ENCODE data around the gene C3orf20. TPM values are rescaled to one million over a fixed set of nuclear protein-coding genes. Genes with fewer than 3 reads are reported as not detected.
"Not testable (repeated sequence)": the region's sequence is repeated elsewhere in the genome, so short reads cannot be mapped to it uniquely, and the experiment has no call there.

C3orf20 gene
- polyA plus RNA-seq, 1 donor from 2014 or later: not detected

DNA sequence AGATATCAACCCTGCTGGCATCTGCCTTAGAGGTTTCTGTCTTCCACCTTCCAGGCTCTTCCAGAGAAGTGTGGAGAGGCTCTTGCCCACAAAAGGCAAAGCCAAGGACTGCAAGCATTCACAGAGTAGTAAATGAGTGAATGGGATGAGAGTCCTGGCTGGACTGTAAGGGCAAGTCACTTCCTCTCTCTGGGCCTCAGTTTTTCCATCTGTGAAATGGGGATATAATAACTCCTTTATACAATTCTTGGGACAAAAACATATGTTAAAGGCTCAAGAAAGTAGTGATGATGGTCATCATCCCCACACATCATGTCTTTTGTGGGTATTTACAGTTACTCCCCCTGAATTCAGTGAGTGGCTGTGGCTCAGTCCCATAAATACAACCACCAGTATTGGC lies 133.1 kb downstream of the C3orf20 start:
- no peak overlapping the region for H3K4me2 ChIP-seq (ENCODE audit: low read length)
- no peak for TF ChIP-seq TAF1 (IDR thresholded peaks at IDR 0.05; ENCODE audit: low read depth)
- TF ChIP-seq POLR2AphosphoS5 (IDR thresholded peaks at IDR 0.05): no peak
- TF ChIP-seq SMC3 (conservative IDR thresholded peaks at IDR 0.05; ENCODE audit: poor library complexity): no peak
- TF ChIP-seq EZH2 (IDR thresholded peaks at IDR 0.05; ENCODE audit: borderline replicate concordance, insufficient read depth, low read length, poor library complexity, severe bottlenecking): no peak
- TF ChIP-seq, protein P1, sequence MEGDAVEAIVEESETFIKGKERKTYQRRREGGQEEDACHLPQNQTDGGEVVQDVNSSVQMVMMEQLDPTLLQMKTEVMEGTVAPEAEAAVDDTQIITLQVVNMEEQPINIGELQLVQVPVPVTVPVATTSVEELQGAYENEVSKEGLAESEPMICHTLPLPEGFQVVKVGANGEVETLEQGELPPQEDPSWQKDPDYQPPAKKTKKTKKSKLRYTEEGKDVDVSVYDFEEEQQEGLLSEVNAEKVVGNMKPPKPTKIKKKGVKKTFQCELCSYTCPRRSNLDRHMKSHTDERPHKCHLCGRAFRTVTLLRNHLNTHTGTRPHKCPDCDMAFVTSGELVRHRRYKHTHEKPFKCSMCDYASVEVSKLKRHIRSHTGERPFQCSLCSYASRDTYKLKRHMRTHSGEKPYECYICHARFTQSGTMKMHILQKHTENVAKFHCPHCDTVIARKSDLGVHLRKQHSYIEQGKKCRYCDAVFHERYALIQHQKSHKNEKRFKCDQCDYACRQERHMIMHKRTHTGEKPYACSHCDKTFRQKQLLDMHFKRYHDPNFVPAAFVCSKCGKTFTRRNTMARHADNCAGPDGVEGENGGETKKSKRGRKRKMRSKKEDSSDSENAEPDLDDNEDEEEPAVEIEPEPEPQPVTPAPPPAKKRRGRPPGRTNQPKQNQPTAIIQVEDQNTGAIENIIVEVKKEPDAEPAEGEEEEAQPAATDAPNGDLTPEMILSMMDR (IDR thresholded peaks at IDR 0.05; ENCODE audit: poor library complexity, severe bottlenecking): no peak
- TF ChIP-seq EP300 (conservative IDR thresholded peaks at IDR 0.05; ENCODE audit: poor library complexity, severe bottlenecking): no peak
- TF ChIP-seq, protein P2, sequence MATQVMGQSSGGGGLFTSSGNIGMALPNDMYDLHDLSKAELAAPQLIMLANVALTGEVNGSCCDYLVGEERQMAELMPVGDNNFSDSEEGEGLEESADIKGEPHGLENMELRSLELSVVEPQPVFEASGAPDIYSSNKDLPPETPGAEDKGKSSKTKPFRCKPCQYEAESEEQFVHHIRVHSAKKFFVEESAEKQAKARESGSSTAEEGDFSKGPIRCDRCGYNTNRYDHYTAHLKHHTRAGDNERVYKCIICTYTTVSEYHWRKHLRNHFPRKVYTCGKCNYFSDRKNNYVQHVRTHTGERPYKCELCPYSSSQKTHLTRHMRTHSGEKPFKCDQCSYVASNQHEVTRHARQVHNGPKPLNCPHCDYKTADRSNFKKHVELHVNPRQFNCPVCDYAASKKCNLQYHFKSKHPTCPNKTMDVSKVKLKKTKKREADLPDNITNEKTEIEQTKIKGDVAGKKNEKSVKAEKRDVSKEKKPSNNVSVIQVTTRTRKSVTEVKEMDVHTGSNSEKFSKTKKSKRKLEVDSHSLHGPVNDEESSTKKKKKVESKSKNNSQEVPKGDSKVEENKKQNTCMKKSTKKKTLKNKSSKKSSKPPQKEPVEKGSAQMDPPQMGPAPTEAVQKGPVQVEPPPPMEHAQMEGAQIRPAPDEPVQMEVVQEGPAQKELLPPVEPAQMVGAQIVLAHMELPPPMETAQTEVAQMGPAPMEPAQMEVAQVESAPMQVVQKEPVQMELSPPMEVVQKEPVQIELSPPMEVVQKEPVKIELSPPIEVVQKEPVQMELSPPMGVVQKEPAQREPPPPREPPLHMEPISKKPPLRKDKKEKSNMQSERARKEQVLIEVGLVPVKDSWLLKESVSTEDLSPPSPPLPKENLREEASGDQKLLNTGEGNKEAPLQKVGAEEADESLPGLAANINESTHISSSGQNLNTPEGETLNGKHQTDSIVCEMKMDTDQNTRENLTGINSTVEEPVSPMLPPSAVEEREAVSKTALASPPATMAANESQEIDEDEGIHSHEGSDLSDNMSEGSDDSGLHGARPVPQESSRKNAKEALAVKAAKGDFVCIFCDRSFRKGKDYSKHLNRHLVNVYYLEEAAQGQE (IDR thresholded peaks at IDR 0.05; ENCODE audit: borderline replicate concordance): no peak
- TF ChIP-seq RAD21 (conservative IDR thresholded peaks at IDR 0.05): no peak
- no peak for TF ChIP-seq MXI1 (conservative IDR thresholded peaks at IDR 0.05; ENCODE audit: poor library complexity, severe bottlenecking)
- peaks cover 41% of the 10 kb centered on the region for H3K27me3 ChIP-seq (ENCODE audit: insufficient read depth, low read depth, low read length)
- no peaks in the 10 kb centered on the region for H3F3A ChIP-seq (ENCODE audit: insufficient read depth, low read length, poor library complexity, severe bottlenecking)
- no peaks in the 10 kb centered on the region for H3K9me3 ChIP-seq (ENCODE audit: low read length)
- H4K20me1 ChIP-seq (ENCODE audit: insufficient read depth): no peaks in the 10 kb centered on the region
- H2AFZ ChIP-seq (ENCODE audit: low read depth, low read length): no peak overlapping the region
- H3K4me3 ChIP-seq (ENCODE audit: low read length): no peak overlapping the region
- no peaks in the 10 kb centered on the region for H3K36me3 ChIP-seq (ENCODE audit: insufficient read depth, low read length)
- no peak overlapping the region for H3K27ac ChIP-seq (ENCODE audit: low read length)
- no peaks in the 10 kb centered on the region for H3K79me2 ChIP-seq (replicated peaks; ENCODE audit: insufficient read depth, low read length)
- no peaks in the 10 kb centered on the region for H3K9me2 ChIP-seq (ENCODE audit: insufficient read depth, low read length)
- no peak overlapping the region for H3K9ac ChIP-seq (ENCODE audit: low read length)

- no peak for TF ChIP-seq MXI1 (conservative IDR thresholded peaks at IDR 0.05; ENCODE audit: poor library complexity, severe bottlenecking)
- TF ChIP-seq POLR2AphosphoS5 (IDR thresholded peaks at IDR 0.05): no peak
- TF ChIP-seq, protein P1 (IDR thresholded peaks at IDR 0.05; ENCODE audit: poor library complexity, severe bottlenecking): no peak
- TF ChIP-seq TAF1 (IDR thresholded peaks at IDR 0.05; ENCODE audit: low read depth): no peak
- TF ChIP-seq RAD21 (conservative IDR thresholded peaks at IDR 0.05): no peak
- TF ChIP-seq, protein P2 (IDR thresholded peaks at IDR 0.05; ENCODE audit: borderline replicate concordance): no peak
- no peak for TF ChIP-seq EZH2 (IDR thresholded peaks at IDR 0.05; ENCODE audit: borderline replicate concordance, insufficient read depth, low read length, poor library complexity, severe bottlenecking)
- no peak for TF ChIP-seq EP300 (conservative IDR thresholded peaks at IDR 0.05; ENCODE audit: poor library complexity, severe bottlenecking)
- no peak for TF ChIP-seq SMC3 (conservative IDR thresholded peaks at IDR 0.05; ENCODE audit: poor library complexity)
- Histone ChIP-seq H3K9me3 (ENCODE audit: low read length) (no peaks in the 10 kb centered on the region), H3K27ac (ENCODE audit: low read length) (no peak overlapping the region), H3K36me3 (ENCODE audit: insufficient read depth, low read length) (no peaks in the 10 kb centered on the region), H4K20me1 (ENCODE audit: insufficient read depth) (no peaks in the 10 kb centered on the region), H2AFZ (ENCODE audit: low read depth, low read length) (no peak overlapping the region), H3K79me2 (replicated peaks; ENCODE audit: insufficient read depth, low read length) (no peaks in the 10 kb centered on the region), H3K9me2 (ENCODE audit: insufficient read depth, low read length) (no peaks in the 10 kb centered on the region), H3K27me3 (ENCODE audit: insufficient read depth, low read depth, low read length) (peaks cover 47% of the 10 kb centered on the region), H3K9ac (ENCODE audit: low read length) (no peak overlapping the region), H3F3A (ENCODE audit: insufficient read depth, low read length, poor library complexity, severe bottlenecking) (no peaks in the 10 kb centered on the region), H3K4me3 (ENCODE audit: low read length) (no peak overlapping the region), H3K4me2 (ENCODE audit: low read length) (no peak overlapping the region)
Observed at GRCh38 chr3:14808502-14809266, 133.7 kb downstream of the C3orf20 start.

GRCh38 chr3:14809611-14810010 lies 134.7 kb downstream of the C3orf20 start:
- not testable (repeated sequence) for H2AFZ ChIP-seq (ENCODE audit: low read depth, low read length); H3K4me2 ChIP-seq (ENCODE audit: low read length); H3K27ac ChIP-seq (ENCODE audit: low read length)

More at GRCh38 chr3:14809611-14810010, 134.7 kb downstream of the C3orf20 start:
- peak overlapping the region; percentile 65 for H3K4me3 ChIP-seq (ENCODE audit: low read length)
- H3K79me2 ChIP-seq (replicated peaks; ENCODE audit: insufficient read depth, low read length); H3K9me3 ChIP-seq (ENCODE audit: low read length); H3K9me2 ChIP-seq (ENCODE audit: insufficient read depth, low read length); H3F3A ChIP-seq (ENCODE audit: insufficient read depth, low read length, poor library complexity, severe bottlenecking); H4K20me1 ChIP-seq (ENCODE audit: insufficient read depth); H3K9ac ChIP-seq (ENCODE audit: low read length); H3K36me3 ChIP-seq (ENCODE audit: insufficient read depth, low read length): not testable (repeated sequence)
- H3K27me3 ChIP-seq (ENCODE audit: insufficient read depth, low read depth, low read length): peaks cover 52% of the 10 kb centered on the region

All from neural cell (in vitro differentiated cells).